Testis (tissue), 3 donors: ENCODE data around the gene IST1. TPM values are rescaled to one million over a fixed set of nuclear protein-coding genes. Genes with fewer than 3 reads are reported as not detected.

Experiments
- DNase-seq: peaks from one replicate; pipeline ENCODE4 v3.0.0-alpha.2; 2019
- H3K27ac ChIP-seq, 2 donors: fragments of 200-600 bp; sonication (generic); one replicate each; pipeline ENCODE4 v1.5.1; 2019
- H3K27me3 ChIP-seq: fragments of 200-600 bp; sonication (generic); one replicate; pipeline ENCODE4 v1.5.1; 2019
- H3K36me3 ChIP-seq: fragments of 200-600 bp; sonication (generic); one replicate; pipeline ENCODE4 v1.5.1; 2017; ENCODE audit warnings: low read depth; ENCODE audit errors: missing control alignments
- H3K4me1 ChIP-seq: fragments of 200-600 bp; sonication (generic); one replicate; pipeline ENCODE4 v1.5.1; 2019
- H3K4me3 ChIP-seq, 2 donors: fragments of 200-600 bp; sonication (generic); one replicate each; pipeline ENCODE4 v1.5.1; 2017 to 2019
- H3K9me3 ChIP-seq: fragments of 200-600 bp; sonication (generic); one replicate; pipeline ENCODE4 v1.5.1; 2017
- POLR2A ChIP-seq: fragments of 450-650 bp; IDR thresholded peaks from one replicate; pipeline ENCODE4 v1.6.1; 2017; ENCODE audit warnings: antibody characterized with exemption, mild to moderate bottlenecking, moderate library complexity
- WGBS, 2 donors: methylation state at CpG; one replicate each; pipeline ENCODE4 v1.1.5; 2018; 5-methylcytosine and 5-hydroxymethylcytosine counted together
- intact Hi-C: fragments of 100-400 bp; cut with DNase I; formaldehyde crosslinking; loops from one replicate; pipeline ENCODE4 v1.15.1; 2023; ENCODE audit warnings: low total_unique reads
- polyA plus RNA-seq: library from polyadenylated mRNA; stranded (reverse); fragments of 350-450 nt; fragmentation: Illumina TruSeq; extraction: RNeasy Lipid Tissue Mini Kit (QIAGEN cat#74804); gene quantifications from one replicate; pipeline ENCODE4 v1.2.3, GENCODE V29; 2014; ENCODE audit warnings: low read depth, low replicate concordance; ENCODE audit not compliant: insufficient read depth
- total RNA-seq, 2 donors: library from RNA; depleted of rRNA; stranded (reverse); fragments of >200 nt; gene quantifications; one replicate each; pipeline ENCODE4 v1.2.3, GENCODE V29; 2016
- TF ChIP-seq, protein P1 (sequence below), 3 experiments: fragments of 450-650 bp in 2 of 3; fragments of 200-600 bp in 1 of 3; sonication (generic) in 1 of 3; IDR thresholded peaks; one replicate each; pipeline ENCODE4 v1.5.1; 2016 to 2019; ENCODE audit warnings: antibody characterized with exemption in 3 of 3, mild to moderate bottlenecking in 2 of 3, moderate library complexity in 1 of 3

Gene IST1
- total and polyA plus RNA-seq, 3 donors from 2014 or later = 236 to 306 (median 301) TPM

DNA sequence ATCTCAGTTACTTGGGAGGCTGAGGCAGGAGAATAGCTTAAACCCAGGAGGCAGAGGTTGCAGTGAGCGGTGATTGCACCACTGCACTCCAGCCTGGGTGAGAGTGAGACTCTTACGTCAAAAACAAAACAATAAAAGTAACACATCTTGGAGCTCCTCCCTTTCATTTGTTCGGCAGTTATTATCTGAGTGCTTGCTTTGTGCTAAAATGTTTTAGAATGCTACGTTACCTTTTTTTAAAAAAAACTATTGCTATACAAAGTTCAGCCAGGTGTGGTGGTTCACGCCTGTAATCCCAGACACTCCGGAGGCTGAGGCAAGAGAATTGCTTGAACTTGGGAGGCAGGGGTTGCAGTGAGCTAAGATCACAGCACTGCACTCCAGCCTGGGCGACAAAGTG is 15.8 kb downstream of the IST1 start:
- intact Hi-C loops = no loop called here
- 74% methylated on average over 7 of the region's 7 CpGs for WGBS, 2 donors
- H3K9me3 ChIP-seq = no peaks in the 10 kb centered on the region
- no peaks in the 10 kb centered on the region for H3K27me3 ChIP-seq
- H3K36me3 ChIP-seq = no peaks in the 10 kb centered on the region
- no peak for DNase-seq
- H3K4me3 ChIP-seq = no peak overlapping the region
- H3K4me1 ChIP-seq = peaks cover 7% of the 10 kb centered on the region
- no peak for TF ChIP-seq POLR2A
- TF ChIP-seq, protein P1, sequence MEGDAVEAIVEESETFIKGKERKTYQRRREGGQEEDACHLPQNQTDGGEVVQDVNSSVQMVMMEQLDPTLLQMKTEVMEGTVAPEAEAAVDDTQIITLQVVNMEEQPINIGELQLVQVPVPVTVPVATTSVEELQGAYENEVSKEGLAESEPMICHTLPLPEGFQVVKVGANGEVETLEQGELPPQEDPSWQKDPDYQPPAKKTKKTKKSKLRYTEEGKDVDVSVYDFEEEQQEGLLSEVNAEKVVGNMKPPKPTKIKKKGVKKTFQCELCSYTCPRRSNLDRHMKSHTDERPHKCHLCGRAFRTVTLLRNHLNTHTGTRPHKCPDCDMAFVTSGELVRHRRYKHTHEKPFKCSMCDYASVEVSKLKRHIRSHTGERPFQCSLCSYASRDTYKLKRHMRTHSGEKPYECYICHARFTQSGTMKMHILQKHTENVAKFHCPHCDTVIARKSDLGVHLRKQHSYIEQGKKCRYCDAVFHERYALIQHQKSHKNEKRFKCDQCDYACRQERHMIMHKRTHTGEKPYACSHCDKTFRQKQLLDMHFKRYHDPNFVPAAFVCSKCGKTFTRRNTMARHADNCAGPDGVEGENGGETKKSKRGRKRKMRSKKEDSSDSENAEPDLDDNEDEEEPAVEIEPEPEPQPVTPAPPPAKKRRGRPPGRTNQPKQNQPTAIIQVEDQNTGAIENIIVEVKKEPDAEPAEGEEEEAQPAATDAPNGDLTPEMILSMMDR (IDR thresholded peaks at IDR 0.05) = no peak
- no peak overlapping the region for H3K27ac ChIP-seq

DNA sequence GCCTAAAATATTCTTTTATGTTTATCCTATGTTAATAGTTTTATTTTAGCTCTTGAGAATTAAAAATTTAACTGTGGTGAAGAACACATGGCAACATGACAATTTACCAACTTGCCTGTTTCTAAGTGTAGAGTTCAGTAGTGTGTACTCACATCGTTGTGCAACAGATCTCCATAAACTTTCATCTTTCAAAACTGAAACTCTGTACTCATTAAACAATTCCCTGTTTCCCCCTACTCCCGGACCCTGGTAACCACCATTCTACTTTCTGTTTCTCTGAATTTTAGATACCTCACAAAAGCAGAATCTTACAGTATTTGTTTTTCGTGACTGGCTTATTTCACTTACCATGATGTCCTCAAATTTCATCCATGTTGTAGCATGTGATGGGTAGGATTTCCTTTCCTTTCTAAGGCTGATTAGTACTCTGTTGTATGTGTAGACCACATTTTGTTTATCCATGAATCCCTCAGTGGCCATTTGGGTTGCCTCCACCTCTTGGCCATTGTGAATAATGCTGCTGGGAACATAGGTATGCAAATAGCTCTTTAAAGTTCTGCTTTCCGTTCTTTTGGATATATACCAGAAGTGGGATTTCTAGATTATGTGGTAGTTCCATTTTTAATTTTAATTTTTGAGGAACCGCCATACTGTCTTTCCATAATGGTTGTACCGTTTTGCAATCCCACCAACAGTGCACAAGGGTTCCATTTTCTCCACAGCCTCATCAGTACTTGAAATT is 17.4 kb downstream of the IST1 start:
- Histone ChIP-seq H3K4me3 (no peak overlapping the region), H3K4me1 (peaks cover 20% of the 10 kb centered on the region), H3K27ac (no peak overlapping the region), H3K36me3 (no peaks in the 10 kb centered on the region), H3K9me3 (no peaks in the 10 kb centered on the region), H3K27me3 (no peaks in the 10 kb centered on the region)
- intact Hi-C loops = no loop called here
- DNase-seq = no peak
- 85 to 86% methylated on average over 6 of the region's 6 CpGs for WGBS, 2 donors
- TF ChIP-seq, protein P1 (IDR thresholded peaks at IDR 0.05) = no peak
- no peak for TF ChIP-seq POLR2A

DNA sequence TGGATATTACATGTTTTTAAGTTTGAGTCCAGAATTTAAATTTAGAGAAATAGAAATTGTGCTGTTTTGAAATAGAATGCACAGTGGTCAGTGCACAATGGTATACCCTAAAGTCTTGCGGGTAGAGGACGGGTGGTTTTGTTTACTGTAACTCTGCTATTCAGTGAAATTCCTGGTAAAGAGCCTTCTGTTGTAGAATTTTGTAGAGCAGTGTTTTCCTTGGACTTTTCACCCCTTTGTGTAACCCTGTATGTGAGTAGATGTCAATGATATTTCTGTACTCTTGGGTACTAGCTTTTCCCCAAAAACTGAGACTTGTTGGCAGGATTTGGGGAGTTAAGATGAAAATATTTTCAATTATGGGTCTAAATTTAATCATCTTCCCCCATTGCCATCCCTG is 19.5 kb downstream of the IST1 start:
- DNase-seq = no peak
- Histone ChIP-seq H3K4me1 (peaks cover 25% of the 10 kb centered on the region), H3K27ac (no peak overlapping the region), H3K27me3 (no peaks in the 10 kb centered on the region), H3K36me3 (no peaks in the 10 kb centered on the region), H3K9me3 (no peaks in the 10 kb centered on the region), H3K4me3 (no peak overlapping the region)
- 57 to 68% methylated on average over 2 of the region's 2 CpGs for WGBS, 2 donors
- TF ChIP-seq, protein P1 (IDR thresholded peaks at IDR 0.05) = no peak
- no peak for TF ChIP-seq POLR2A
- intact Hi-C loops = no loop called here

DNA sequence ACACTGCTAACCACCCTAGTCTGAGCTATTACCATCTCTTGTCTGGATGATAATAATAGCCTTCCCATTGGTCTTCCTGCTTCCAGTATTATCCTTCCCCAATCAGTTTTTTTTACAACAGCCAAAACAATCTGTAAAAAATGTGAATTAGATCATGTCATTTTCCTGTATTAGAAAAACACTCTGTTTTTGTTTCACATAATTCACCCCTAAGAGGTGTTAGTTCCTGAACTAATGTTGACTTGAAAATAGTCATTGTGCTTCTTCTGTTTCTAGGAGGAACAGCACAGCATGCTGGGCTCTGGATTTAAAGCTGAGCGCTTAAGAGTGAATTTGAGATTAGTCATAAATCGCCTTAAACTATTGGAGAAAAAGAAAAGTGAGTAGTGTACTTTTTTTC is 20.0 kb downstream of the IST1 start:
- peaks cover 25% of the 10 kb centered on the region for H3K4me1 ChIP-seq
- WGBS, 2 donors = 92 to 97% methylated on average over 2 of the region's 2 CpGs
- DNase-seq = no peak

More for the DNA sequence above, 20.0 kb downstream of the IST1 start:
- TF ChIP-seq POLR2A = no peak
- TF ChIP-seq, protein P1 (IDR thresholded peaks at IDR 0.05) = no peak
- no peak overlapping the region for H3K4me3 ChIP-seq
- no peaks in the 10 kb centered on the region for H3K27me3 ChIP-seq
- H3K36me3 ChIP-seq = no peaks in the 10 kb centered on the region
- intact Hi-C loops = no loop called here
- H3K27ac ChIP-seq = no peak overlapping the region
- H3K9me3 ChIP-seq = no peaks in the 10 kb centered on the region
